Hematopoietic multipotent progenitor cell treated with erythropoietin and hydrocortisone succinate and interleukin-3 and kit ligand, for 15 days (in vitro differentiated cells): Measurements from ENCODE around the gene KEL.

ENCODE experiments used
- DNase-seq: peaks from one replicate; pipeline ENCODE4 v3.0.0-alpha.2; 2015; ENCODE audit warnings: low spot score

The KEL gene

GRCh38 chr7:142896741-142897379 is 65.3 kb downstream of the KEL start:
- no peak for DNase-seq

DNA sequence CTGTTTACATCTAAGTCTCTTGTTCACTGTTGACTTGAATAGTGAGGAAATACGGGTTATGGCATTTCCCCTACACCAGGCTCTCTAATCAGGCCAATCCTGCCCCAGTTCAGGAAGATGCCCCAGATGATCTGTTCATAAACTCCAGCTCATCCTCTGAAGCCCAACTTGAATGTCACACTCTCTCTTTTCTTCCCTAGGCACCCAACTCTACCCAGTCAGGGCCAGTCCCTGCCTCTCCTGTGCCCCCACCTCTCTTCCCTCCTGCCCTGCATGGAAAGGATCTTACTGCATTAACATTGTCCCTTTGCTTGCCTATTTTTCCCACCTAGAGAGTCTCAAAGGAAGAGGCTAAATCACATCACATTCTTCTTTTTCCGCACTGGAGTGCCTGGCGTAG is 66.0 kb downstream of the KEL start:
- no peak for DNase-seq

- DNase-seq: no peak
Observed at GRCh38 chr7:142894985-142895593, 67.1 kb downstream of the KEL start.

GRCh38 chr7:142894112-142894984 is 67.8 kb downstream of the KEL start:
- no peak for DNase-seq

- DNase-seq: no peak
Observed at GRCh38 chr7:142892951-142893350, 69.2 kb downstream of the KEL start.

DNA sequence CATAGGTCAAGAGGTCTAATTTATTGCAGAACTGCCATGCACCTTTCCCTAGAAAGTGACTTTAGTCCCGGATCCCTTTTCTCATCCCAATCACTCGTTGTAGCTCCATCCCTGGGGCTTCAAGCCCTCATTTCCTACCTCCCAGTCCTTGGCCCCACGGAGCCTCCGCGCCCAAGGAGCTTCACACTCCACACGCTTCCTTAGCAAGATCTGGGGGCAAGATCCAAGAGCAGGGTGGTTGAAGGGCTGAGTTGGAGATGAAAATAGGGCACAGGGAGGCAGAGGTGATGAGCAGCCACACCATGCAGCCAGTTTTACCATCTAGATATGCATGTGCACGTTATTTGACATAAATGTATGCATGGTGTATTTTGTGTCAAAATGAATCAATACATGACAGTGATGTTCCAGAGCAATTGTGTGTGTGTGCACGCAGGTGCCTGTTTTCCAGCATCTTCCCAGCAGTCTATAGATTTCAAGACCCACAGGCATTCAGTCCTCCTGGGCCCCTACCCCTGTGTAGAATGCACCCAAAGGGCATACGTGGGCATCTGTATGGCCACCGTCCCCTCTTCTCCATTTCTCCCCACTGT is 70.6 kb downstream of the KEL start:
- DNase-seq: no peak
